ENCODE results near the gene RGS10. TPM values are rescaled to one million over a fixed set of nuclear protein-coding genes. Genes with fewer than 3 reads are reported as not detected.

Gene RGS10
- total and polyA plus RNA-seq, 7 donors, result 4.2 to 28.4 (median 9.5) TPM

GRCh38 chr10:119455609-119456434 lies 86.7 kb downstream of the RGS10 start:
- no peak for TF ChIP-seq CTCF (IDR thresholded peaks at IDR 0.05)
- H3K36me3 ChIP-seq (ENCODE audit: insufficient read depth in 1 of 2, low read depth in 1 of 2), result no peaks in the 10 kb centered on the region
- ATAC-seq (no peak), DNase-seq (no peak)
- no peaks in the 10 kb centered on the region for H3K27me3 ChIP-seq (ENCODE audit: insufficient read depth in 3 of 3, low read length in 2 of 3)
- intact Hi-C loops (cut with DNase I), result no loop called here
- WGBS, 3 donors, result 87 to 92% (median 88%) methylated on average over 23 of the region's 23 CpGs
- no peaks in the 10 kb centered on the region for H3K9me3 ChIP-seq
- no peaks in the 10 kb centered on the region for H3K4me1 ChIP-seq
- no peak overlapping the region for H3K27ac ChIP-seq
- no peak overlapping the region for H3K4me3 ChIP-seq

GRCh38 chr10:119454990-119455389 lies 87.5 kb downstream of the RGS10 start:
- intact Hi-C loops (cut with DNase I), result no loop called here
- 91 to 92% (median 92%) methylated on average over 18 of the region's 18 CpGs for WGBS, 3 donors
- ATAC-seq (no peak), DNase-seq (no peak)
- TF ChIP-seq CTCF (IDR thresholded peaks at IDR 0.05), result no peak
- Histone ChIP-seq H3K4me1 (no peaks in the 10 kb centered on the region), H3K4me3 (no peak overlapping the region), H3K9me3 (no peaks in the 10 kb centered on the region), H3K27me3 (ENCODE audit: insufficient read depth in 3 of 3, low read length in 2 of 3) (no peaks in the 10 kb centered on the region), H3K27ac (no peak overlapping the region), H3K36me3 (ENCODE audit: insufficient read depth in 1 of 2, low read depth in 1 of 2) (no peaks in the 10 kb centered on the region)

- peak in 1 of 2 donors; percentile 25 for DNase-seq
- H3K9me3 ChIP-seq, result no peaks in the 10 kb centered on the region
- H3K36me3 ChIP-seq (ENCODE audit: insufficient read depth in 1 of 2, low read depth in 1 of 2), result no peaks in the 10 kb centered on the region
- WGBS, 3 donors, result 87 to 89% (median 88%) methylated on average over 13 of the region's 13 CpGs
- intact Hi-C loops (cut with DNase I), result no loop called here
- H3K27me3 ChIP-seq (ENCODE audit: insufficient read depth in 3 of 3, low read length in 2 of 3), result no peaks in the 10 kb centered on the region
- no peak overlapping the region for H3K27ac ChIP-seq
- H3K4me1 ChIP-seq, result no peaks in the 10 kb centered on the region
- no peak for ATAC-seq
- H3K4me3 ChIP-seq, result no peak overlapping the region
- TF ChIP-seq CTCF (IDR thresholded peaks at IDR 0.05), result no peak
Measured at GRCh38 chr10:119454316-119454715, 88.2 kb downstream of the RGS10 start.

- DNase-seq (no peak), ATAC-seq (no peak)
- no peak for TF ChIP-seq CTCF (IDR thresholded peaks at IDR 0.05)
- Histone ChIP-seq H3K27ac (no peak overlapping the region), H3K9me3 (no peaks in the 10 kb centered on the region), H3K27me3 (ENCODE audit: insufficient read depth in 3 of 3, low read length in 2 of 3) (no peaks in the 10 kb centered on the region), H3K4me3 (no peak overlapping the region), H3K4me1 (no peaks in the 10 kb centered on the region), H3K36me3 (ENCODE audit: insufficient read depth in 1 of 2, low read depth in 1 of 2) (no peaks in the 10 kb centered on the region)
- WGBS, 3 donors, result 68 to 75% (median 71%) methylated on average over 11 of the region's 11 CpGs
- intact Hi-C loops (cut with DNase I), result no loop called here
Measured at GRCh38 chr10:119453313-119453712, 89.2 kb downstream of the RGS10 start.

GRCh38 chr10:119452396-119452795 lies 90.1 kb downstream of the RGS10 start:
- Histone ChIP-seq H3K27me3 (ENCODE audit: insufficient read depth in 3 of 3, low read length in 2 of 3) (no peaks in the 10 kb centered on the region), H3K27ac (no peak overlapping the region), H3K36me3 (ENCODE audit: insufficient read depth in 1 of 2, low read depth in 1 of 2) (no peaks in the 10 kb centered on the region), H3K4me1 (no peaks in the 10 kb centered on the region), H3K9me3 (no peaks in the 10 kb centered on the region), H3K4me3 (no peak overlapping the region)
- ATAC-seq (no peak), DNase-seq (no peak)
- intact Hi-C loops (cut with DNase I), result no loop called here
- no peak for TF ChIP-seq CTCF (IDR thresholded peaks at IDR 0.05)
- WGBS, 3 donors, result 92 to 96% (median 93%) methylated on average over 13 to 14 of the region's 14 CpGs

Measured in psoas muscle (tissue), 8 donors.